GM08714 (cell line): ENCODE results near the gene SSTR1.
"Not testable (repeated sequence)": the region's sequence is repeated elsewhere in the genome, so short reads cannot be mapped to it uniquely, and the experiment has no call there.

Experiments used
- H3K4me3 ChIP-seq: fragments of 200-500 bp; sonication (Bioruptor generic); 2 replicates; pipeline ENCODE4 v1.5.1; 2014; ENCODE audit warnings: mild to moderate bottlenecking, low read length, inconsistent platforms
- ZNF274 ChIP-seq: IDR thresholded peaks from 2 replicates; pipeline ENCODE4 v1.6.1; 2012; ENCODE audit warnings: mild to moderate bottlenecking, low read depth, low read length

The SSTR1 gene, protein sequence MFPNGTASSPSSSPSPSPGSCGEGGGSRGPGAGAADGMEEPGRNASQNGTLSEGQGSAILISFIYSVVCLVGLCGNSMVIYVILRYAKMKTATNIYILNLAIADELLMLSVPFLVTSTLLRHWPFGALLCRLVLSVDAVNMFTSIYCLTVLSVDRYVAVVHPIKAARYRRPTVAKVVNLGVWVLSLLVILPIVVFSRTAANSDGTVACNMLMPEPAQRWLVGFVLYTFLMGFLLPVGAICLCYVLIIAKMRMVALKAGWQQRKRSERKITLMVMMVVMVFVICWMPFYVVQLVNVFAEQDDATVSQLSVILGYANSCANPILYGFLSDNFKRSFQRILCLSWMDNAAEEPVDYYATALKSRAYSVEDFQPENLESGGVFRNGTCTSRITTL

DNA sequence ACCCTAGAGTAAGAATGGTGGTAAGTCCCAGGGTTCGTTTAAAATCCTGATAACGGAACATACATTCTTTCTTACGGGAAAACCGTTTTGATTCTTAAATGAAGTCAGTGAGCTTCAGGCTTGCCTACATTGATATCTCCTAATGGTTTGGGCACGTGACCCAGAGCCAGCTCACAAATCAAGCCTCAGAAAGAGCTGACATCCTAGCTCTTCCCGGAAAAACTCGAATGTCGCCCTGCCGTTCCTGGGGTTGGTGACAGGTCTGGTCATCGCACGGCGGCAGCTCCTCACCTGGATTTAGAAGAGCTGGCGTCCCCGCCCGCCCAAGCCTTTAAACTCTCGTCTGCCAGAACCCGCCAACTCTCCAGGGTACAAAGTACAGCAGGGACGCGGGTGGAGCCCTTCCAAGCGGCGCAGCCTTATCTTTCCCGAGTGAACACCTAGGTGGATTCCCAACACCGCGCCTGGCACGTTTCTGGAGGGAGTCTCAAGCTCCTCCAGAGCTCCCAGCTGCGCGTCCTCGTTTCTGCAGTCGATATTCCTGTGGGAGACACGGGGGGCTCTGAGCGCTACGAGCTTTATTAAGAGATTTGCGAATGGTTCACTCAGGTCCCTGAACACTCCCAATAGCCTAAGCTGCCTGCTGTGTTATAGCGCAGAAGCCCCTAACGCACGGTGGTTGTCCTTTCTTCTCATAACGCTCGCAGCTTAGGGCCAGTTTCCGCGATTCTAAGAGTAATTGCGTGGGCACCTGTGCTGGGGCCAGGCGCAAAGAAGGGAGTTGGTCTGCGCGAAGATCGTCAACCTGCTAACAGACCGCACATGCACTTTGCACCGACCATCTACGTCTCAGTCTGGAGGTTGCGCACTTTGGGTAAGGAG lies at the start of gene SSTR1:
Gene SSTR1, plus strand, starts transcription at position 169 of the 882 bp plus-strand sequence. CDS start 1,486 bp downstream, outside the sequence.
- no peak within 1 kb of the TSS for H3K4me3 ChIP-seq
- TF ChIP-seq ZNF274, result no peak

- TF ChIP-seq ZNF274, result no peak
These were observed 49.2 kb upstream of the SSTR1 start for GRCh38 chr14:38158468-38158867.

DNA sequence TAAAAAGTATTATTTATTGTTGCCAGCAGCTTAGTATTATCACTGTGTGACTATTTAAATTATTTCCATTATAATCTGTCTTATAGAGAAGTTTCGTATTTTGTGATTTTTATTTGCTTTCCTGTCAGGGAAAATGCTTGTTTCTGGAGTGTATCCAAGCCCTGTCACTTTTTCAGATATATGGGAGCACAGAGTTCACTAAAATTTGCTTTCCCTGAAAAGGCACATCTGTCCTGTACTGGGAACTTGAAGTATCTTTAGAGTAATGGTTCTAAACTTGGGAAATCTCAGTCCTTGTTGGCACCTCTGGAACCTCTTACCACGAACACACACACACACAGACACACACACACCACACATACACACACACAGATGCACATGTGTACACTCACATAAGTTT lies 39.3 kb upstream of the SSTR1 start:
- no peak overlapping the region for H3K4me3 ChIP-seq
- no peak for TF ChIP-seq ZNF274

More at GRCh38 chr14:38158468-38158867, 49.2 kb upstream of the SSTR1 start:
- H3K4me3 ChIP-seq, result no peak overlapping the region

DNA sequence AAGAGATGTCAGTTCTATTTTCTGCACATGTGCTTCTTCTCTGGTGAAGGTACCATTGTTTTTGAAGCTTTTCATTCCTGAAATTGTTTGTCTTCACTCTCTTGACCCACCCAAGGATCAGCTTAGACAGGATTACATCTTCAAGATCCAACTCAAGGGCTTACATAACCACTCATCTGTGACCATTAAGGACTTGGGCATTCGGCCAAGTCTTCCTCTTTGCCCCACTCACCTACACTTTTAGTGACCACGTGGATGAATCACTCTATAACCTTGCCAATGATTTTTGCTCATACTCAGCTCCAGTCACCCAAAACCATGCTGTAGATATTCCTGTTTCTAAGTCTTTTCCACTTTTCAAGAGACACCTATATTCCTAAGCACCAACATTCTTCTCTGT lies 36.5 kb upstream of the SSTR1 start:
- H3K4me3 ChIP-seq, result no peak overlapping the region
- TF ChIP-seq ZNF274, result no peak

- no peak overlapping the region for H3K4me3 ChIP-seq
- no peak for TF ChIP-seq ZNF274
These were observed 33.0 kb upstream of the SSTR1 start for GRCh38 chr14:38174711-38175110.

DNA sequence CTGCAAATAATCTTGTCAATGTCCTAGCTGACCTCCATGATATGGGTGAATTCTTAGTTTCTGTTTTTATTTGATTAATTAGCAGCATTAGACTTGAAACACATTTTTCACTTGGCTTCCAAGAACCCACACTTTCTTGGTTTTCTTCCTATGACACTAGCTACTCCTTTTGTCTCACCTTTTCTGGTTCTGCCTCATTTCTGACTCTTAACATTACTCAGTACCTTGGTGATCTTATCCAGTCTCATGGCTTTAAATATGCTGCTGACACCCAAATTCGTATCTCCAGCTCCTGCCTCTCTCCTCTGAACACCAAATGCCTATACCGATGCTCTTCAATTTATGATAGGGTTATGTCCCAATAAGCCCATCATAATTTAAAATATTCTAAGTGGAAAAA lies 32.0 kb upstream of the SSTR1 start:
- TF ChIP-seq ZNF274, result no peak
- H3K4me3 ChIP-seq, result no peak overlapping the region

DNA sequence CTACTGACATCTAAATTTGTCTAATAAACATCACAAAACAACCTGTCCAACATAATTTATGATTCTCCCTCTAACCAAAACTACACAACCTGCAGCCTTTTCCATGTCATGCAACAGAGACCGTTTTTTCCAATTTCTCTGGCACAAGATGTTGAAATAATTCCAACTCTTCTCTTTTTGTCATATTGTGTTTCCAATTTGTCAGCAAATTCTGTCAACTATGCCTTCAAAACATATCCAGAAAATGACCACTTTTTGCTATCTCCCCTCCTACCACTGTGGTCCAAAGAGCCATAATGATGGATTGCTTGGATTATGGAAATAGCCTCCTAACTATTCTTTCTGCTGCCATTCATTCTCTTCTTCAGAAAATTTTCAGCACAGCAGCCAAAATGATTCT lies 31.3 kb upstream of the SSTR1 start:
- no peak for TF ChIP-seq ZNF274

GRCh38 chr14:38184132-38184531 lies 23.6 kb upstream of the SSTR1 start:
- H3K4me3 ChIP-seq, result no peak overlapping the region
- TF ChIP-seq ZNF274, result no peak

More for the DNA sequence above, 31.3 kb upstream of the SSTR1 start:
- no peak overlapping the region for H3K4me3 ChIP-seq

- no peak overlapping the region for H3K4me3 ChIP-seq
- TF ChIP-seq ZNF274, result no peak
These were observed 22.0 kb upstream of the SSTR1 start for GRCh38 chr14:38185671-38186070.

- no peak overlapping the region for H3K4me3 ChIP-seq
- TF ChIP-seq ZNF274, result no peak
These were observed 21.5 kb upstream of the SSTR1 start for GRCh38 chr14:38186216-38186615.

DNA sequence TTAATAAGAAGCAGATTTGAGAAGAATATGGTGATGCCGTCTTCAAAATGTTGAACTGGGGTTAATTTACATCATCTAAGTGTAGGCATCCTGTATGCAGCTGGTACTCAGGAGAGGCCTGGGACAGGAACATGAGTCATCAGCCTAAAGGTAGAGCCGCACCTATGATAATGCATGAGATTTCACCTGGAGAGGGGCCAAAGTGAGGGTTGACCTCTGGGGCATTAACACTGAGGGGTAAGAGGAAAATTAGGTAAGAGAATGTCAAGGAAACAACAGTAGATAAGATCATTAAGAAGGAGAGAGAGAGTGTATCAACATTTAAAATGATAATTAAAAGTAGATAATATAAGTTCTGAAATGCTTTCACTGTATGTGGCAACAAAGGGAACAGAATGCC lies 20.2 kb upstream of the SSTR1 start:
- H3K4me3 ChIP-seq, result no peak overlapping the region
- no peak for TF ChIP-seq ZNF274

- no peak overlapping the region for H3K4me3 ChIP-seq
- TF ChIP-seq ZNF274, result no peak
These were observed 17.6 kb upstream of the SSTR1 start for GRCh38 chr14:38189930-38190726.

DNA sequence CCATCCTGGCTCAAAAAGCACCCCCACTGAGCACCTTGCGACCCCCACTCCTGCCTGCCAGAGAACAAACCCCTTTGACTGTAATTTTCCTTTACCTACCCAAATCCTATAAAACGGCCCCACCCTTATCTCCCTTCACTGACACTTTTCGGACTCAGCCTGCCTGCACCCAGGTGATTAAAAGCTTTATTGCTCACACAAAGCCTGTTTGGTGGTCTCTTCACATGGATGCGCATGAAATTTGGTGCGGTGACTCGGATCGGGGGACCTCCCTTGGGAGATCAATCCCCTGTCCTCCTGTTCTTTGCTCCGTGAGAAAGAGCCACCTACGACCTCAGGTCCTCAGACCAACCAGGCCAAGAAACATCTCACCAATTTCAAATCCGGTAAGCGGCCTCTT lies 16.9 kb upstream of the SSTR1 start:
- not testable (repeated sequence) for H3K4me3 ChIP-seq

DNA sequence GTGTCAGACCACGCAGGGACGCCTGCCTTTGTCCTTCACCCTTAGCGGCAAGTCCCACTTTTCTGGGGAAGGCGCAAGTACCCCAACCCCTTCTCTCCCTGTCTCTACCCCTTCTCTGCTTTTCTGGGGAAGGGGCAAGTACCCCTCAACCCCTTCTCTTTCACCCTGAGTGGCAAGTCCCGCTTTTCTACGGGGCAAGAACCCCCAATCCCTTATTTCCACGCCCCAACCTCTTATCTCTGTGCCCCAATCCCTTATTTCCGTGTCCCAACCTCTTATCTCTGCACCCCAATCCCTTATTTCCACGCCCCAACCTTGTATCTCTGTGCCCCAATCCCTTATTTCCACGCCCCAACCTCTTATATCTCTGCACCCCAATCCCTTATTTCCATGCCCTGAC lies 16.2 kb upstream of the SSTR1 start:
- H3K4me3 ChIP-seq, result not testable (repeated sequence)
